GM19372 (cell line): ENCODE results near the gene SYK.
A peak's percentile ranks its signal among the peaks of the same experiment; 100 is the strongest.
"Not testable (repeated sequence)": the region's sequence is repeated elsewhere in the genome, so short reads cannot be mapped to it uniquely, and the experiment has no call there.

Experiments
- ATAC-seq: cut with Tn5 transposase; IDR thresholded peaks from one replicate; pipeline ENCODE4 v1.9.1; 2021; ENCODE audit warnings: mild to moderate bottlenecking, low read depth, moderate library complexity; ENCODE audit not compliant: unreplicated experiment

SYK gene

DNA sequence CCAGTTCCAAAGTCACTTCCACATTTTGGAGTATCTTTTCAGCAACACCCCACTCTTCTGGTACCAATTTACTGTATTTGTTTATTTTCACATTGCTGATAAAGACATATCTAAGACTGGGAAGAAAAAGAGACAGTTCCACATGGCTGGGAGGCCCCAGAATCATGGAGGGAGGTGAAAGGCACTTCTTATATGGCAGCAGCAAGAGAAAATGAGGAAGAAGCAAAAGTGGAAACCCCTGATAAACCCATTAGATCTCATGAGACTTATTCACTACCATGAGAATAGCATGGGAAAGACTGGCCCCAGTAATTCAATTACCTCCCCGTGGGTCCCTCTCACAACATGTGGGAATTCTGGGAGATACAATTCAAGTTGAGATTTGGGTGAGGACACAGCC lies 19.6 kb downstream of the SYK start:
- not testable (repeated sequence) for ATAC-seq

DNA sequence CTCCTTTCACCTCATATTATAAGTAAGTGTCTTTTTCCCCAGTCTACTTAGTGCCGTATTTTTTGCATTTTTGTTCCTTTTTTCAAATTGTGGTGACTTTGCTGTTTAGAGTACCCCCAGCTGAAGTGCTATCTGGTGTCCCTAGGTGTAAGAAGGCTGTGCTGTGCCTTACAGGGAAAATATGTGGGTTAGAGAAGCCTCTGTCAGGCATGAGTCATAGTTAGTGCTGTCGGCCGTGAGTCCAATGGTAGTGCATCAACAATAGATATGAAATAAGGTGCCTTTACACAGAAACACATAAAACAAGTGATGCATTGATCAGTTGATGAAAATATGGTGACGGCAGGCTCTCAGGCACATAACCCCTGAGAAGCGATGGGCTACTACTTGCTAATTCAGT lies 20.1 kb downstream of the SYK start:
- no peak for ATAC-seq

DNA sequence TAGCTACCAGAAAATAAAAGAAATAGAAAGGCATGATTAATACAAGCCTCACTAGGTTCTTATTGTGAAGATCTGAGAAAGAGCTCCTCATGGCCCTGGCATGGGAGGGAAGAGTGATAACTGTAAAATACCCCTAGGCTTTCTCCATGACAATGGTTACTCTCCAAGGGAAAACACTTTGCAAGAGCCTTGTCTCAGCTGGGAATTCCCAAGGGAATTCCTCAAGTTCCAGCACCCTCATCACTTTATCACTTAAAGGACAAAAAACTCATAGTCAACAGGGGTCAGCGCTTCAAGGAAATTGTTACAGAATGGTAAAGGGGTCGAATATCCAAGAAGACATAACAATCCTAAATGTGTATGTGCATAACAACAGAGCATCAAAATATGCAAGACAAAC lies 21.2 kb downstream of the SYK start:
- ATAC-seq = no peak

DNA sequence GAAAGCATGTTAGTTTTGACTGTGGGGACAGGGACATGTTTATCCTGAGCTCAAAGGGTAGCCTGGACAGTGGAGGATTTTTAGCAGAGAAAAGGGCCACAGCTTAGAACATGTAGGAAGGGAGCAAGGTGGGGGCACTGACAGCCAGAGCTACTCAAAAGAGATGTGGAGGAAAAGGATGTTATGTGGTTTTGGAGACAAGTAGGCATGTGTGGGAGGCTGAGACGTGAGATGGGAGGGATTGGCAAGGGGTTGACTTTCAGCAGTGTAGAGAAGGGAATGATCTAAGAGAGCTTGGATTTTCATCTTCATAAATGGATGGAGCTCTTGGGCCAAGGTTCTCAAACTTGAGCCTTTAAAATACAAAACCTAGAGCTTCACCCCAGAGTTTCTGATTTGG lies 24.0 kb downstream of the SYK start:
- no peak for ATAC-seq

DNA sequence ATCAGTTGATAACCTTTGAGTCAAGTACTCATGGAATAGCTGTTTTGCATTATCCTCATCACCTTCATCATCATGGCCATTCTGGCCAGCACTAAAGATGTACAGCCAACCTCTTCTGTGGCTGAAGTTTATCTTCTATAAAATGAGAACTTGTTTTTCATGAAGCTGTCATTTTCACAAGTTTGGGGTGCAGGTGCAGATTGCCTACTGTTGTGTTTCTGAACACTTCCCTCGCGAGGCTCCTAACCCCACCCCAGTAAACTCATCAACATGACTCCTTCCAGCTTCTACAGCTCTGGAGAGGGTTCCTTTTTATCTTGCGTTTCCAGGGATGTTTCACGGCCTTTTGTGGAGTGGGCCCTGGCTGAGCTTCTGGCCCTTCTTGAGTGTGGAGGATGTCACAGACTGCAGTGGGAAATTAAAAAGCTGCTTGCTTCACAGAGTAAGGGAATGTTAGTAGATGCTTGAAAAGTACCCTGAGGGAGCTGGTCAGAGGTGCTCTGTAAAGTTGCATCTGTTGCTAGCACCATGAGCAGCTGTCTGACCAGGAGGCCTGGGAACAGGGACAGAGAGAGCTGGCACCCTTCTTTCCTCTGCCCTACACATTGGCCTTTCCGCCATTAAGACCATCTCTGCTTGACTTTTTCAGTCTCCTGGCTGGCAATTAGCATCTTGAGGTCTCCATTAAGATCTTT lies 24.9 kb downstream of the SYK start:
- ATAC-seq = no peak

DNA sequence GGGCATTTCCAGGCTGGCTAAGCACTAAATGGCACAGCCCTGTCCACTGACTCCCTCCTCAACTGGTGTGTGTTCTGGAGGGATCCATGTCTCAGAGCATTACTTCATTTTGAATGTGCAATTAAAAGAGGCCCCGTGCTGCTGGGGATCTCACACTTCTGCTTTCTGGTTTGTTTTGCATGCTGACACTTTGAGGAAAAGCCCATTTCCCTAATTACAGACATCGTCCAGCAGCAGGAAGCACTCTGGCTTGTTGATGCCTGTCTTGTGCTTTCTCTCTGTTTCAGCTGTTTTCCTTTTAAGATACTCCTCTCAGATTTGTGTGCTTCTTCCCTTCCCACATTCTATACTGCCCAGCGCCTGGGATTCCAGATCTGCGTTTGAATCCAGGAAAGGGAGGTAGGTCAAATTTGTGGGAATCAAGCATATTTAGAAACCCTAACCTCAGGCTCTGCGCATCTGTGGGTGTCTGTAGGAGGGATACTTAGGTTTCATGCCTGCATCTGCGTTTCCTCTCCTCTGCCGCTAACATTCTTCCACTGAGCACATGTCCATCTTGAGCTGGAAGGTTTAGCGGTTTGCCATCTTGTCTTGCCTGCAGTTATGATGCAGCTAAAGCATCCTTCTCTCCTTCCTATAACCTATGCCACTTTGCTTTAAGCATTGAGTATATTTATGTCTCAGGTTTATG lies 25.7 kb downstream of the SYK start:
- peak; percentile 44 for ATAC-seq

DNA sequence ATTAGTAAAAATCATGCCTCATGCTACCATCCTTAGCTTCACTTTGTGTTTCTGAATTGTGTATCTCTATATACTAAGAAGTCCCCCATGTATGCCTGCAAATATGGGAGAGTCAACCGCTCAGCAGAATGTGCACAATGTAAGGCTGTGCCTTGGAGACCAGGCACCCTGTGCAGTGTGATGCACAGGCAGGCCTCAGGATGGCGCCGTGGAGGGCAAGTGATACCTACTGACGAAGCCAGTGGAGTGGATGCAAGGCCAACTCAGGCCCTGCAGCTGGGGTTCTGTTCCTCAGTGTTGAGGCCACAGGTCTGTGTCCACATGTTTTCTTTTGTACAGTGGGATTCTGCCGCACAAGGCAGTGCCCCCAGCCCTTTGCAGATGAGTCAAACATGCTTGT lies 28.4 kb downstream of the SYK start:
- no peak for ATAC-seq

DNA sequence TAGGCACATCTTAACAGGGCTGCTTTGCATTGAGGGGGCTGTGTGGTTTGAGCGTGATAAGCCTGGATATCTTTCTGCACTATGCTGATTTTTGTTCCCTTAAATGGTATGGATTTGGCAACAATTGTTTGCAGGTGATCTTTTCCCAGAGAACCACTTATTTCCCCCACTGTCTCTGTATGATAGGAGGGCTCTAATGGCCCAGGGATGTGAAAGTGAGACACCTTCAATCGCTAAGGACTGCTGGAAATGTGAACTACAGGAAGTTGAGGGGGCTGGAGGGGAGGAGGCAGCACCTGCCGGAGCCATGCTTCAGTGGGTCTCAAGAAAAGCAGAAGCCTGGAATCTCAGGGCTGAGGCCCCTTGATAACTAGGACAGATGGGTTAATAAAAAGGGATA lies 29.4 kb downstream of the SYK start:
- ATAC-seq = peak; percentile 45

DNA sequence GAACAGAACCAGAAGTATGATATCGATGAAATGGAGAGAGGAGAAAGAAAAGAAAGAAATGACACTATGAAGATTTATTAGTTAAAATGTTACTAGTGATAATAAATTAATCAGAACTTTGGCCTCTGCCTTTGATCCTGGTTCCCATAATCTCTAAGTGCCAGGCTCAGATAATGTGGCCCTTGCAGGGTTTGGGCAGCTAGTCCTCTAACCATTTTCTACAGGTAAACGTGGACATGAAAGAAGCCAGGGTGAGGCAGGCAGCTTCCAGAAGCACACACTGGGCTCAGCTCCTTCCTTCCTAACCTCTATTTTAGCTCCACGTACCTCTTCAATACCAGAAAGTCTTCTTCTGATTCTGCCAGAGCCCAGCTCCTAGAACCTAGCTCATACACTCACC lies 30.6 kb downstream of the SYK start:
- no peak for ATAC-seq

DNA sequence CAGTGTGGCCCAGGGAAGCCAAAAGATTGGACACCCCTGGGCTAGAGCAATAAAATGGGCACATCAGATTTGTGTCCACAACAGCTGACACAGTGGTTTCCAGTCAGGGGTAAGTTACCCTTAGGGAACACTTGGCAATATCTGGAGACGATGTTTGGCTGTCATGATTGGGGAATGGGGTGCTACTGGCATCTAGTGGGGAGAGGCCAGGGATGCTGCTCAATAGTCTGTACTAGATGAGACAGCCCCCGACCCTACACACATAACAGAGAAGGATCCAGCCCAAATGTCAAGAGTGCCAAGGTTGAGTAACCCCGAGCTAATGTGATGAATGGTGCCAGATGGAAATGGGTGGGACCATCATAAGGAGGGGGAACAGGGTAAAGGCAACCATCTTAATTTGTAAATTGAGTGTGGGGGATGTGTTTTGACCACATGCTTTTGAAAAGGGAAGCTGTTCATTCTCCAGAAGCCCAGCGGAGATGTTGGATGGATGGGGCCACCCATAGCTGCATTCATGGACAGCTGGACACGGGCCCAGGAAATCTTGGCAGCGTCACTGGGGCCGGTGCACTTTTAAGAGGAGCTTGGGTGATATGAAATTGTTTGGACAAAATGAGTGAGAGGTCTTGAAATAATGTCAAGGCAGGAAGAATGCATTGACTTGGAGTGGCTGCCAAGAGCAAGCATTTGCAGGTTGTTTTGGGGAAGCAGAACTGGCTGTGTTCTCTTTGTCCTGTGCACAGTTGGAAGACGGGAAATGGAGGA lies 33.4 kb downstream of the SYK start:
- no peak for ATAC-seq

DNA sequence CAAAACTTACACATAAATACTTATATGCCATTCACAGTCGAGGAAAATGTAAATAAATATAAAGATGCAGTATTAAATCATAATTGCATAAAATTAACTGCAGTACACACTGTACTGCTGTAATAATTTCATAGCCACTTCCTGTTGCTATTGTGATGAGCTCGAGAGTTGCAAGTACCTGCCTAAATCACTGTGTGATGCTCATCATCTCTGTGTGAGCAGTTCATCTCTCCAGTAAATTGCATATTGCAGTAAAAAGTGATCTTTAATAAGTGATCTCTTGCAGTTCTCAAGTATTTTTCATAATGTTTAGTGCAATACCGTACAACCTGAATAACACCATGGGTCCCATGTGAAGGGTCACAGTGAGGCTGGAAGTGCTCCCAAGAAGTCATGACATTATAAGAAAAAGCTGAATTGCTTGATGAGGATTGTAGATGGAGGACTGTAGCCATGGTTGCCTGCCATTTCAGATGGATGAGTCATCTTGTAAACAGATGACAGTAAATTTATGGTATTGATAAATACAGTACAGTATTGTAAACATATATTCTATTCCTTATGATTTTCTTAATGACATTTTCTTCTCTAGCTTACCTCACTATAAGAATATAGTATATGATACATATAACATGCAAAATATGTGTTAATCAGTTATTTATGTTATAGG lies 34.9 kb downstream of the SYK start:
- no peak for ATAC-seq

DNA sequence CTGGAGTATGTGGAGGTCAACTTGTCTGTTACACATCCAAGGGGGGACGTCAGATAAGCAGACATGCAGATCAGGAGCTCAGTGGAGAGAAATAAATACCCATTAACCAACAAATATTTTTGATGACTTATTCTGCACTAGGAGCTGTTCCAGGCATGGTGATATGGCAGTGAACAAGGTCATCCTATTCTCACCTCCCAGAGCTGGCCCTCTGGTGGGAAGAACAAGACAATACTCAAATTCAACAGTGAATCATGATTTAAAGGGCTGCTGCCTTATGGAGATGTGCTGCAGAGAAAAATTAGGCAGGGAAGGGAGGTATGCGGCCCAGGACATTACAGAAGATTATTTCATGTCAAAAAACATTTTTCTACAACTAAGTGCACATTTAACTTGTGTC lies 36.5 kb downstream of the SYK start:
- no peak for ATAC-seq

DNA sequence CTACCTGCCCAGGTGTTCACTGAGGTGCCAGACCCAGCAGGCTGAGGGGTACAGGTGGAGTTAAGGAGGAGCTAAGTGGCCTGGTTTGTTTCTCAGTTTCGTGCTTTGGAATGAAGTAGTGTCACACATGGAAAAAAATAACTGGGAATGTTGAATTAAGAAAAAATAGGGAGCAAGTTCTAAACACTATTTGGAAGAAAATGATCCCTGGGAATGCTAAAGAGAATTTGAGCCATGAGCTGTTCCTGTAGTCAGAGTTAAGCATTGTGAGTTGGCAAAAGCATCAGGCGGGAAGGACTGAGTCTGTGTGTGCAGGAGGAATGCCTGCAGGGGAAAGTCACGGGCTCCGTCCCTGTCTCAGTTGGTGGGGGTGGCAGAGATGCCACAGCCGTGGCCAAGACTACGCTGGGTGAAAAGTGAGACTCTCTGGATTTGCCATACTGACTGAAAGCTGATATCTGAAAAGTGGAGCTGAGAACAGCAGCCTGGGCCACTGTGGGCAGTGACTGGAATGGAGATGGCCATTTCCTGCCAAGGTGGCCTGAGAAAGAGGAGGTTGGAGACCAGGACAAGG lies 37.0 kb downstream of the SYK start:
- ATAC-seq = no peak

DNA sequence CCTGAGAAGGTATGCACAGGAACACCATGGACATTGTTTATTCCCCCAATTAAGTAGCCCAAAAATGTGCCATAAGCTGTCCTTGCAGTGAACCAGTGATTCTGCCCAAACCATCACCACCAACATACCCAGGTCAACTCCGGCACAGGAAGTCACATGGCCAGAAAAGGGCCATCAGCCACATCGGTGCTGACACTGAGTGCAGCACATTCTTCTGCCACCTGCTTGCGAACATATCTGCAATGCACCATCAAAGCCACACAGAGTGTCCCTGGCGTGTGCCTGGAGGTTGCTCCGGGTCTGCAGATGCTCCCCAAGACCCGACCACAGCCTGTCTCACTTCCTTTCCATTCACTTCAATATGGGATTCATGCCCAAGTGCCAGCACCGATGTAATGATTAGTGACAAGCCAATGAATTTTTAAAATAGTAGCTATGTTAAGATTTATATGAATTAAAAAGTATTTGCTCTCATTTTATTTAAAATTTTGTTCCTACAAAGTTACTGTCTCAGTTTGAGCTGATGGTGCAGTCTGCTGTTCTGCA lies 37.6 kb downstream of the SYK start:
- peak; percentile 53 for ATAC-seq

DNA sequence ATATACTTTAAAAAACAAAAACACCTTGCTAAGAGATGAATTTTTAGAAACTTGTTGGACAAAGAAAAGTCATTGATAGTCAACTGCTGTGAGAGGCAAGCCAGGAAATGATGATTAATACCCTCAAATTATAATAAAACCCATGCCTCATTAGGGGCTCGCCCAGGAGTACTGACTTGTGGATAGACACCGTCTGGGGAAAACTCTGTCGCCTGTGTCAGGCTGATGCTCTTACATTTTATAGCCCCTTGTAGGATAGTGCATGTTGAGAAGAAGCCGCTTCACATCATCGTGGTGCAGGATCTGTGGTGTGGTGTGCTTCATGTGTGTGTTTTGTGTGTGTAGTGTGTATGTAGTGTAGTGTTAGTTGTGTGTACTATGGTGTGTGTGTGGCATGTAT lies 39.1 kb downstream of the SYK start:
- ATAC-seq = no peak

DNA sequence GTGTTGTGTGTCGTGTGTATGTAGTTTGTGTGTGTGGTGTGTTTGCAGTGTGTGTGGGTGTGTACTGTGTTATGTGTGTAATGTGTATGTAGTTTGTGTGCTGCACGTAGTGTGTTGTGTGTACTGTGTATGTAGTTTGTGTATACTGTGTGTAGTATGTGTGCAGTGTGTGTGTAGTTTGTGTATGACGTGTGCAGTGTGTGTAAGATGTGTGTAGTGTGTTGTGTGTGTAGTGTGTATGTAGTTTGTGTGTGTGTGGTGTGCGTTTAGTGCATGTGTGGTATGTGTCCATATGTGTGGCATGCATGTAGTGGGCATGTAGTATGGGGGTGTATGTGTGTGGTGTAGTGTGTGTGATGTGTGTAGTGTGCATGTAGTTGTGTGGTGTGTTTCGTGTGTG lies 39.6 kb downstream of the SYK start:
- ATAC-seq = no peak

DNA sequence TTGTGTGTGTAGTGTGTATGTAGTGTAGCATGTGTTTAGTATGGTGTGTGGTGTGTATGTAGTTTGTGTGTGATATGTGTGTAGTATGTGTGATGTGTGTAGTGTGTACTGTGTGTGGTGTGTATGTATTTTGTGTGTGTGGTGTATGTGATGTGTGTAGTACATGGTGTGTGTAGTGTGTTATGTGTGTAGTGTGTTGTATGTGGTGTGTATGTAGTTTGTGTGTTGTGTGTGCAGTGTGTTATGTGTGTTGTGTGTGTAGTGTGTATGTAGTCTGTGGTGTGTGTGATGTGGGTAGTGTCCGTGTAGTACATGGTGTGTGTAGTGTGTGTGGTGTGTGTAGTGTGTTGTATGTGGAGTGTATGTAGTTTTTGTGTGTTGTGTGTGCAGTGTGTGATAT lies 40.0 kb downstream of the SYK start:
- no peak for ATAC-seq

DNA sequence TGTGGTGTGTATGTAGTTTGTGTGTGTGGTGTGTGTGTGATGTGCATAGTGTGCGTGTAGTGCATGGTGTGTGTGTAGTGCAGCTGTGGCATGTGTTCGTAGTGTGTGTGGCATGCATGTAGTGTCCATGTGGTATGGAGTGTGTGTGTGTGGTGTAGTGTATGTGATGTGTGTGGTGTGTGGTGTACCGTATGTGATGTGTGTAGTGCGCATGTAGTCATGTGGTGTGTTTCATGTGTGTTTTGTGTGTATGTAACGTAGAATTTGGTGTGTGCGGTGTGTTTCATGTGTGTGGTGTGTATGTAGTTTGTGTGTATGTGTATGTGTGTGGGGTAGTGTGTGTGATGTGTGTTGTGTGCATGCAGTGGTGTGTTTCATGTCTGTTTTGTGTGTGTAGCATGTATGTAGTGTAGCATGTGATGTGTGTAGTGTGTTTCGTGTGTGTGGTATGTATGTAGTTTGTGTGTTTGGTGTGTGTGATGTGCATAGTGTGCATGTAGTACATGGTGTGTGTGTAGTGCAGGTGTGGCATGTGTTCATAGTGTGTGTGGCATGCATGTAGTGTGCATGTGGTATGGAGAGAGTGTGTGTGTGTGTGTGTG lies 40.7 kb downstream of the SYK start:
- ATAC-seq = no peak

DNA sequence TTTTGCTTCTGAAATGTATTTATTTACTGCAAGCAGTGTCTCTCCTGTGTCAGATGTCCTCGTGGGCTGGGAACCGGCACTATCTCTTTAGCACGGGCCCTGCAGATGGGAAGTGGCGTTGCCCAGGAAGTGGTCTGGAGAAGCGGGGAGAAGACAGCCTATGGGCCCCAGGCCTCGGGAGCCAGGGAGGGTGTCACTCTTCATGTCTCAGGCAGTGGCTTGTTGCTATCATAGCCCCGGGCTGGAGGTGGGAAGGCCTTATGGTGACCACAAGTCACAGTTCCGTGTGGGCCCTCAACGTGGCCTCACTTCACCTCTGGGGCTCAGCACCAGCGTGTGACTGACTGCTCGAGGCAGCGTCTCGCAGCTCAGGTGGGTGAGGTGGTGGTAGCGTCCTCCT lies 41.4 kb downstream of the SYK start:
- ATAC-seq = no peak

DNA sequence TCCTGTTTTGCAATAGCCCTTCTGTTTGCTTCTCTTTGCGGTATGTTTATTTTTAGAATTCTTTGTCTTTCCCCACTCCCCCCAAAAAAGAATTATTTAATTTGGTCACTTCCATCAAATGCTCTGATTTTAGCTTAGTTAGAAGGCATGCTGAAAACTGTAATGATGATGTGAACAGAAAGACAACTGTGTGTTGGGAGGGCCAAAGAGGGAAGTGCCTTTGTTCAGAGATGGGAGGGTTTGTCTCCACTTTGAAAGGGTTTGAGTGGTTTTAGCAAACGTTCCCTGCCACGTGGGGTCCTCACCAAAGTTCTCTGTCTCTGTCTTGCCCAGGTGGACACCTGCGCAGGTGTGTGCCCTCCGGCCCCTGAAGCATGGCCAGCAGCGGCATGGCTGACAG lies 41.9 kb downstream of the SYK start:
- no peak for ATAC-seq
